Fibroblast of mammary gland (primary cell): Measurements from ENCODE around the gene KRTAP1-3.
"Not testable (repeated sequence)": the region's sequence is repeated elsewhere in the genome, so short reads cannot be mapped to it uniquely, and the experiment has no call there.

ENCODE experiments used
- DNase-seq: peaks from one replicate; pipeline ENCODE4 v3.0.0-alpha.2; 2010; ENCODE audit warnings: low read depth
- H3K4me3 ChIP-seq: 2 replicates; pipeline ENCODE4 v1.5.1; 2011; ENCODE audit warnings: low read depth, mild to moderate bottlenecking, low read length, moderate library complexity; ENCODE audit not compliant: control insufficient read depth
- CTCF ChIP-seq: conservative IDR thresholded peaks from 2 replicates; pipeline ENCODE4 v1.5.1; 2011; ENCODE audit warnings: low read depth, low read length, inconsistent platforms; ENCODE audit not compliant: control insufficient read depth, insufficient read depth

KRTAP1-3 gene

GRCh38 chr17:41003926-41004325, 30.7 kb downstream of the KRTAP1-3 start:
- no peak overlapping the region for H3K4me3 ChIP-seq
- TF ChIP-seq CTCF, result no peak
- DNase-seq, result no peak

DNA sequence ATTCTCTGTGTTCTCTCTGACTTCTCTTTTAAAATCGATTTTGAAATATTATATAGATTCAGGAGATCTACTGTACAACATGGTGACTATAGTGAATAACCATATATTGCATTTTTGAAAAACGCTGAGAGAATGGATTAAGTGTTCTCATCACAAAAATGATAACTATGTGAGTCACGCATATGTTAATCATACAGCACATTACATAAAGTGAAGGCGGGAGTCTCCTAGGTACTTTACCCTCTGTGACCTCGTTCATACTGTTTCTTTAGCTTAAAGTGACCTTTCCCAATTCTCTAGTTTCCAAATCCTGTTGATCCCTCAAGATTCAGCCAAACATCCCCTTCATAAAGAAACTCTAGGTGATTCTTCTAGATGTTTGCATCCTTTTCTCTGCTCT, 31.9 kb downstream of the KRTAP1-3 start:
- DNase-seq, result peak; percentile 49
- H3K4me3 ChIP-seq, result no peak overlapping the region
- TF ChIP-seq CTCF, result no peak

DNA sequence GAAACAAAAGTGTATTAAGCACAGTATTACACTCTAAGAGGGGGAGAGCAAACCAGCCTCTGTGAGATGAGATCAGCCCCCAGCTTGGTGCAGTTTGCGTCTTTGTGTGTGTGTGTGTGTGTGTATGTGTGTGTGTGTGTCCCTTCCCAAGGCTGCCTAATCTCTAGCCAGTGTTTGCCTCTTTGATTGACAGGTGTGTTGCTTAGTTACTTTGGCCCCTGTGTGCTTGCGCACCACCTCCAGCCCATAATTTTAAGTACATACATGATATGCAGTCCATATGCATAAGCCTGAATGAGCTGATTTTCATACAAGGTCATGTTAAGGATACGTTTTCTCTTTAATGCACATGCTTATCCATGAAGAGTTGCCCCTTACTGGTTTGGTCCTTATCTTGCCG, 32.9 kb downstream of the KRTAP1-3 start:
- H3K4me3 ChIP-seq, result no peak overlapping the region
- no peak for DNase-seq
- no peak for TF ChIP-seq CTCF

GRCh38 chr17:40999563-40999962, 35.1 kb downstream of the KRTAP1-3 start, which contains the start of gene KRTAP3-2:
Gene KRTAP3-2, minus strand, starts transcription at chr17:40999906. Its CDS starts 53 bp downstream, at chr17:40999853.
- H3K4me3 ChIP-seq, DNase-seq: not testable (repeated sequence)

DNA sequence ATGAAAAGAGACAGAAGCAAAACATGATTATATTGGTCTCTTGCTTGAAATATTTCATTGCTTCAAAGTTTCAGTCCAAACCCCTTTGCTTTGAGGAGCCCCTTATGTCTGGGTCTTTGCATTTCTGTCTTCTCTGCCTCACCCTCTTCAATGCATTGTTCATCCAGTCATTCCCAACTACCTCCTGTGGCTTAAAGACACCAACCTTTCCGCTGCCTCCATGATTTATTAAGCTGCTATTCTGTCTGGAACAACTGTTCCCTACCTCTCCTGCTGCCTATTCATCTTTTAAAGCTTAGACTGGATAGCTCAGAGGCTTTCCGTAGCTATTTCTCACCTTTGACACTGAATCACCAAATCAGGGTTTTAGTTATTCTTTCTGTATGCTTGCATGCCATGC, 37.3 kb downstream of the KRTAP1-3 start:
- no peak for TF ChIP-seq CTCF
- no peak for DNase-seq
- H3K4me3 ChIP-seq, result no peak overlapping the region

GRCh38 chr17:40996829-40997228, 37.8 kb downstream of the KRTAP1-3 start:
- H3K4me3 ChIP-seq, result no peak overlapping the region
- no peak for TF ChIP-seq CTCF
- no peak for DNase-seq

DNA sequence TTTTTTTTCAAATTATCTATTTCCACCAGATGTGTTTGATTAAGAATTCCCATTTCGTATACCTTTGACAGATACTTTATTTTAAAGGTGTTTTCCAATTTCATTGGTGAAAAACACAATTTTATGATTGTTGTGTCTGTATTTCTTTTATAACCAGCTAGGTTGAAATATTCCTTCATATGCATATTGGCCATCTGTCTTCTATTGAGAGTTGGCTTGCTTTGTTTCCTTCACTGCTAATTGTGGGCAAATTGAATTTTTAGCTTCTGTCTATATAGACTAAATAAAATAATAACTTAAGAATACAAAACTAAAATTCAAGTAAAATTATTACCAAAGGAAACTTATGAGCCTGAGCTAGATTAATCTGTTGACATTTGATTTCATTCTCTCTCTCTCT, 39.6 kb downstream of the KRTAP1-3 start:
- no peak for DNase-seq
- TF ChIP-seq CTCF, result no peak
- H3K4me3 ChIP-seq, result no peak overlapping the region
